Measurements from ENCODE around the gene SHROOM3. TPM values are rescaled to one million over a fixed set of nuclear protein-coding genes. Genes with fewer than 3 reads are reported as not detected.

Gene SHROOM3
- total RNA-seq, 6 donors from 2014 or later: 62.3 to 216 (median 116) TPM

DNA sequence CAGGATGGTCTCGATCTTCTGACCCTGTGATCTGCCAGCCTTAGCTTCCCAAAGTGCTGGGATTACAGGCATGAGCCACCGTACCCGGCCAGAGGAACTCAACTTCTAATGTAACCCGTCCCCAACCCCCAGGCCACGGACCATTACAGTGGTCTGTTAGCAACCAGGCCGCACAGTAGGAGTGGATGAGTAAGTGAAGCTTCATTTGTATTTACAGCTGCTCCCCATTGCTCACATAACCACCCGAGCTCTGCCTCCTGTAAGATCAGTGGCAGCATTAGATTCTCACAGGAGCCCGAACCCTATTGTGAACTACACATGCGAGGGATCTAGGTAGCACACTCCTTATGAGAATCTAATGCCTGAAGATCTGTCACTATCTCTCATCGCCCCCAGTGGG is 119.6 kb downstream of the SHROOM3 start:
- Histone ChIP-seq H3K4me3 (no peak overlapping the region), H3K4me1 (no peaks in the 10 kb centered on the region), H3K9me3 (no peaks in the 10 kb centered on the region), H3K27ac (no peak overlapping the region), H3K27me3 (no peaks in the 10 kb centered on the region), H3K36me3 (no peaks in the 10 kb centered on the region)
- 95 to 98% methylated on average over 10 of the region's 10 CpGs for WGBS, 2 donors
- ATAC-seq (ENCODE audit: low FRiP score in 2 of 2) (no peak), DNase-seq (no peak)
- TF ChIP-seq POLR2A (IDR thresholded peaks at IDR 0.05) (no peak), POLR2AphosphoS5 (IDR thresholded peaks at IDR 0.05) (no peak), EP300 (IDR thresholded peaks at IDR 0.05) (no peak)
- TF ChIP-seq, protein P1, sequence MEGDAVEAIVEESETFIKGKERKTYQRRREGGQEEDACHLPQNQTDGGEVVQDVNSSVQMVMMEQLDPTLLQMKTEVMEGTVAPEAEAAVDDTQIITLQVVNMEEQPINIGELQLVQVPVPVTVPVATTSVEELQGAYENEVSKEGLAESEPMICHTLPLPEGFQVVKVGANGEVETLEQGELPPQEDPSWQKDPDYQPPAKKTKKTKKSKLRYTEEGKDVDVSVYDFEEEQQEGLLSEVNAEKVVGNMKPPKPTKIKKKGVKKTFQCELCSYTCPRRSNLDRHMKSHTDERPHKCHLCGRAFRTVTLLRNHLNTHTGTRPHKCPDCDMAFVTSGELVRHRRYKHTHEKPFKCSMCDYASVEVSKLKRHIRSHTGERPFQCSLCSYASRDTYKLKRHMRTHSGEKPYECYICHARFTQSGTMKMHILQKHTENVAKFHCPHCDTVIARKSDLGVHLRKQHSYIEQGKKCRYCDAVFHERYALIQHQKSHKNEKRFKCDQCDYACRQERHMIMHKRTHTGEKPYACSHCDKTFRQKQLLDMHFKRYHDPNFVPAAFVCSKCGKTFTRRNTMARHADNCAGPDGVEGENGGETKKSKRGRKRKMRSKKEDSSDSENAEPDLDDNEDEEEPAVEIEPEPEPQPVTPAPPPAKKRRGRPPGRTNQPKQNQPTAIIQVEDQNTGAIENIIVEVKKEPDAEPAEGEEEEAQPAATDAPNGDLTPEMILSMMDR (IDR thresholded peaks at IDR 0.05): no peak

DNA sequence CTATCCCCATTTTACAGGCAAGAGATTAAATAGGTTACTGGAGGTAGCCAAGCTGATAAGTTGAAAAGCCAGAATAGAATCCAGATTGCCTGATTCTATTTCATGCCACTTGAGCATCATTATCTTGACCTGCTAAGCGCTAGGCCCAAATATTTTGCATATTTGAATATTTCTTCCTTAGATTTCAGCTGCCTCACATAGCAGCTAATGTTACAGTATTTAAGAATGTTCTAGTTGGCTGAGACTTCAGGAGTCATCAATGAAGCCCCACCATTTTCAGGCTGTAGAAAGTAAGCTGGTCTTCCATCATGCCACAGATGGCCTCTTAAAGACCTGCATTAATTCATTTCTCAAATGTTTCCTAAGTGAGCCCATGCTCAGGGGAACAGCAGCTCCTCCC is 121.4 kb downstream of the SHROOM3 start:
- no peaks in the 10 kb centered on the region for H3K27me3 ChIP-seq
- no peak for ATAC-seq (ENCODE audit: low FRiP score in 2 of 2)
- H3K36me3 ChIP-seq: no peaks in the 10 kb centered on the region
- H3K4me1 ChIP-seq: no peaks in the 10 kb centered on the region
- WGBS, 2 donors: 88 to 96% methylated on average over 1 of the region's 1 CpG
- no peaks in the 10 kb centered on the region for H3K9me3 ChIP-seq
- no peak for DNase-seq
- no peak overlapping the region for H3K4me3 ChIP-seq
- H3K27ac ChIP-seq: no peak overlapping the region
- TF ChIP-seq EP300 (IDR thresholded peaks at IDR 0.05) (no peak), POLR2AphosphoS5 (IDR thresholded peaks at IDR 0.05) (no peak), POLR2A (IDR thresholded peaks at IDR 0.05) (no peak)
- TF ChIP-seq, protein P1 (IDR thresholded peaks at IDR 0.05): no peak

DNA sequence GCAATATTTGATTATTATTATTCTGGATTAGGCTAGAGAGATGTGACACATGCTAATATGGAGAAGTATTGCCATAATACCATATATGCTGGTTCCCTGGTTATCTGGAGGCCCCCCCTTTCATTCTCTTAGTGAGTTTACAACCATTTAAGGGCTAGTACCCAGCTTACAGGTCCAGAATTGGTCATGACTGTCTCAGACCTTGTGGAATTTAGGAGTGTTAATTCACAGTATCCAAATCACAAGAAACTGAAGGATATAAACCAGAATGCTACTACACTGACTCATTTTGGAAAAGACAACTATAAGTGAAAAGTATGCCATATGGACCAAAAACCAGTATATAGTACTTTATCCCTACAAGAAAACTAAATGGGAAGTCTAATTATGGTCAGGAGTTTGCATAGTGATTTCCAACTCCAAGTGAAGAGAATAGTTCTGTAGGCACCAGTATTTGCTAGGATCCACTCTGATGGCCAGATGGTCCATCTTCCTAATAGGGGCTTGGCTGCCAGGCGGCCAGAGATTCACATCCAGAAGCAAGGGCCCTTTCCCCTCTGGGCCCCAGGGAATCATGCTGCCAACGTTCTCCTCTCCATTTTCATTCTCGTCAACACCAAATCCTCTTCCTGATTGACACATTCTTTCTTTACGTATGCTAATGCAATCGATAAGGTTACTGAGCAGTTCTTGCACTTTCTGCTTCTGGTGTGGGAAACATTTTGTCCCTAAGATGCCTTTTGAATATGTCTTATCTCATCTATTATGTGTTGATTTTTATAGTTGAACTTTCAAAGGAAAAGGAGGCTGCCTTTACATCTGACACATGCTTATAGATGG is 123.6 kb downstream of the SHROOM3 start:
- WGBS, 2 donors: 80% methylated on average over 5 of the region's 5 CpGs
- no peak for DNase-seq
- ATAC-seq (ENCODE audit: low FRiP score in 2 of 2): no peak
- TF ChIP-seq EP300 (IDR thresholded peaks at IDR 0.05): no peak
- TF ChIP-seq, protein P1 (IDR thresholded peaks at IDR 0.05): no peak
- no peak for TF ChIP-seq POLR2AphosphoS5 (IDR thresholded peaks at IDR 0.05)
- TF ChIP-seq POLR2A (IDR thresholded peaks at IDR 0.05): no peak
- peaks cover 0 to 3% (median 1%) of the 10 kb centered on the region in 4 donors for H3K4me1 ChIP-seq
- H3K27ac ChIP-seq: no peak overlapping the region
- H3K4me3 ChIP-seq: no peak overlapping the region
- no peaks in the 10 kb centered on the region for H3K9me3 ChIP-seq
- H3K36me3 ChIP-seq: no peaks in the 10 kb centered on the region
- no peaks in the 10 kb centered on the region for H3K27me3 ChIP-seq

DNA sequence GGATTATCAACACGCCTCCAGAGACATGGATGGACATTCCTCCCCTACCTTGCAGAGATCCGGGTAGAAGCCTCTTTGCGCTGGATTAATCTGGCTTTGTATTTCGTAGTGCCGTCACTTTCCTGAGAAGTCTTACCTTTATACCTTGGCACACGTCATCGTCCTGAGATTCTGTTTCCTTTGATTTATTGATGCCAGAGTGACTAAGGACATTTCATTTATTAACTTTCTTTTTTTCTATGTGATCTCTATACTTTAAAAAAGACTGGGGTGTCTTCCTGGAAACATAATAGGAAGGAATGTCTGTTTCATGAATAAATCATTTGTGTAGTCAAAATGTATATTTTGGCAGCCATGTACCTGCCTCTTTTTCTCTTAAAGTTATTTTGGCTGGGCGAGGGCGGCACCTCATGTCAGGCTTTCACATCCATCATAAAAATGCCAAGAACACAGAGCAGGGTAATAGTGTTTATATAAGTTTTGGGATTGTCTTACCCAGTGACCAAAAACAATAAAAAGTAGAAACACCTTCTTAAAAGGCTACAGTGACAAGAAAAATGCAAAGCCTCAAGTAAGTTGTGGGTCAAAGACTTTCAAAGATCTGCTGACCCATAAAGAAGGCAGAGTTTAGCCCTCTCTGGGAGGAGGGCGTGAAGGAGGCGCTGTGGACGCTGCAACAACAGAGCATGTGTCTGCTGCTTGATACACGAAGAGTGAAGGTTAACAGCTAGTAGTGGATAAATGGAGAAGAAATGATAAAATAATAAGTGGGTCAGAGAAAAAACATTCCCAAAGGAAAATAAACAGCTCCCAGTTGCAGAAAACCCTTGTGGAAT is 124.4 kb downstream of the SHROOM3 start:
- 85 to 90% methylated on average over 13 of the region's 13 CpGs for WGBS, 2 donors
- no peak overlapping the region for H3K27ac ChIP-seq
- no peaks in the 10 kb centered on the region for H3K36me3 ChIP-seq
- no peaks in the 10 kb centered on the region for H3K27me3 ChIP-seq
- DNase-seq (no peak), ATAC-seq (ENCODE audit: low FRiP score in 2 of 2) (no peak)
- H3K4me1 ChIP-seq: peaks cover 0 to 5% (median 1%) of the 10 kb centered on the region in 4 donors
- no peak overlapping the region for H3K4me3 ChIP-seq
- TF ChIP-seq, protein P1 (IDR thresholded peaks at IDR 0.05): no peak
- TF ChIP-seq POLR2AphosphoS5 (IDR thresholded peaks at IDR 0.05): no peak
- no peak for TF ChIP-seq POLR2A (IDR thresholded peaks at IDR 0.05)
- TF ChIP-seq EP300 (IDR thresholded peaks at IDR 0.05): no peak
- no peaks in the 10 kb centered on the region for H3K9me3 ChIP-seq
